GM19035 (cell line): ENCODE measurements around the gene DOCK3.
A peak's percentile ranks its signal among the peaks of the same experiment; 100 is the strongest.
"Not testable (repeated sequence)": the region's sequence is repeated elsewhere in the genome, so short reads cannot be mapped to it uniquely, and the experiment has no call there.

Source experiments
- ATAC-seq: cut with Tn5 transposase; IDR thresholded peaks from one replicate; pipeline ENCODE4 v1.9.1; 2021; ENCODE audit not compliant: unreplicated experiment

DOCK3 gene

DNA sequence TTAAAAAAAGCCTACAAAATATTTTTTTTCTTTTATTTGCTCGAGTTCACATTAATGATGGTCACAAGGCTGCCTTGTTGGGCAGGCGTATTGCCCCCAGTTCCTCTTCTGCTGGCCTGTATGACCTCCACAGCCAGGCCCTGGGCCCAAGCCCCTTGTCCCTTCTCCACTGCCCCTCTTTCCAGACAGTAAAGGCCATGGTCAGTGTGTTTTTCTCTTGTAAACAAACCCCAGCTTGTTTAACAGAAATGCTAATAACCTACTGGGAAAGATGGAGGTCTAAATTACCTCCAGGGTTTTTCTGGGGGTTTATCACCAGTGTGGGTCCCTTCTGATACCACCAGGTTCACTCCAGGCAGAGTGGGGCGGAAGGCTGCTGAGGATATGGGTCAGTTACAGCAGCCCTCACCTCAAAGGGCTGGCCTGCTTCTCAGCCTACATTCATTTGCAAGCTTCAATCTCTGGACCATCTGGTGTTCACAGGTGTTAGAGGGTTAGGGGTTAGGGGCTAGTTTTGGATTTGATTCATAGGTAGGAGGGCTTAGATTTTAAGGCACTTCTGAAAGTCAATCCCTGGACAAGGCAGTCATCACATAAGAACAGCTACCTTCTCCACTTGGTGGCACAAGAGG, 708.3 kb downstream of the DOCK3 start:
- no peak for ATAC-seq

GRCh38 chr3:51384055-51384725, 709.5 kb downstream of the DOCK3 start:
- ATAC-seq, result peak; percentile 19

- peak; percentile 95 for ATAC-seq
These were observed 710.2 kb downstream of the DOCK3 start, which contains the start of gene MANF for GRCh38 chr3:51384726-51385473. TSS of gene MANF (plus strand) at chr3:51385291. CDS start at chr3:51385343, 52 bp downstream.

- ATAC-seq, result no peak
These were observed 710.9 kb downstream of the DOCK3 start for GRCh38 chr3:51385621-51386091.

GRCh38 chr3:51386159-51386851, 711.6 kb downstream of the DOCK3 start:
- no peak for ATAC-seq

DNA sequence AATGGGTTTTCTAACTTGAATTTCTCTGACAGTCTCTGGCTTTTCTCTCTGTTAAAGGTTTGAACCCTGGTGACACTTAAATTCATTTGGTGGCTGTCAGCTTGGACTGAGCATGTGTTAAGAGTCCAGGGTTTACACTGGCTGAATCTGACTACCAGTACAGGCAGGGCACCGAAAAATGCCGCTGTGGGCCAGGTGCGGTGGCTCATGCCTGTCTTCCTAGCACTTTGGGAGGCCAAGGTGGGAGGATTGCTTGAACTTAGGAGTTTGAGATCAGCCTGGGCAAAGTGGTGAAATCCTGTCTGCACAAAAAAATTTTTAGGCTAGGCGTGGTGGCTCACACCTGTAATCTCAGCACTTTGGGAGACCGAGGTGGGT, 712.1 kb downstream of the DOCK3 start:
- no peak for ATAC-seq

DNA sequence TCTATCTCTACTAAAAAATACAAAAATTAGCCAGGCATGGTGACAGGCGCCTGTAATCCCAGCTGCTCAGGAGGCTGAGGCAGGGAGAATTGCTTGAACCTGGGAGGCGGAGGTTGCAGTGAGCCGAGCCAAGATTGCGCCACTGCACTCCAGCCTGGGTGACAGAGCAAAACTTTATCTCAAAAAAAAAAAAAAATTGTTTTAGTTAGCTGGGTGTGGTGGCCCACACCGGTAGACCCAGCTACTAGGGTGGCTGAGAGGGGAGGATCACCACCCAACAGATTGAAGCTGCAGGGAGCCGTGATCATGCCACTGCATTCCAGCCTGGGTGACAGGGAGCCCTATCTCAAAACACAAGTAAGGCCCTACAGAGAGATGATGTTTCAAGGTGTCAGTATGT, 712.6 kb downstream of the DOCK3 start:
- ATAC-seq, result not testable (repeated sequence)

GRCh38 chr3:51388286-51389029, 713.7 kb downstream of the DOCK3 start:
- ATAC-seq, result no peak

GRCh38 chr3:51389423-51390183, 714.9 kb downstream of the DOCK3 start:
- no peak for ATAC-seq

GRCh38 chr3:51390246-51391074, 715.7 kb downstream of the DOCK3 start:
- ATAC-seq, result peak; percentile 6

DNA sequence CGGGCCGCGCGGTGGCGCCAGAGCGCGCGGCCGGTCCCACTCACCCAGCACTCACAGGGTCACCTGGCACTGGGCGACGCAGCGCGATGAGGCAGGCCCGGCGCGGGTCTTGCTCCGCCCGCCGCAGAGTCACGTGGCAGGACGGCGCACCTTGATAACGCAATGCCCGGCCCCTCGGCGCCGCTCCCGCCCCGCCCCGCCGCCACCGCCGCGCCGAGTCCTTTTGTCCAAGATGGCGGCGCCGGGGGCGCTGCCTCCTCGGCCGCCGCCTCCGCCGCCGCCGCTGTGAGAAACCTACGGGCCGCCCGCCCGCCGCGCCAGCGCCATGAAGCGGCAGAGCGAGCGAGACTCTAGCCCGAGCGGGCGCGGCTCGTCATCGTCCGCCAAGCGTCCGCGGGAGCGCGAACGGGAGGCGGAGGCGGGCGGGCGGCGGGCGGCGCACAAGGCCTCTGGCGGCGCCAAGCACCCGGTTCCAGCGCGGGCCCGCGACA, 716.4 kb downstream of the DOCK3 start, which contains the start of gene RBM15B:
RBM15B (plus strand) TSS at position 211 of the 491 bp plus-strand sequence; CDS start at position 326, 115 bp downstream.
- peak; percentile 91 for ATAC-seq

DNA sequence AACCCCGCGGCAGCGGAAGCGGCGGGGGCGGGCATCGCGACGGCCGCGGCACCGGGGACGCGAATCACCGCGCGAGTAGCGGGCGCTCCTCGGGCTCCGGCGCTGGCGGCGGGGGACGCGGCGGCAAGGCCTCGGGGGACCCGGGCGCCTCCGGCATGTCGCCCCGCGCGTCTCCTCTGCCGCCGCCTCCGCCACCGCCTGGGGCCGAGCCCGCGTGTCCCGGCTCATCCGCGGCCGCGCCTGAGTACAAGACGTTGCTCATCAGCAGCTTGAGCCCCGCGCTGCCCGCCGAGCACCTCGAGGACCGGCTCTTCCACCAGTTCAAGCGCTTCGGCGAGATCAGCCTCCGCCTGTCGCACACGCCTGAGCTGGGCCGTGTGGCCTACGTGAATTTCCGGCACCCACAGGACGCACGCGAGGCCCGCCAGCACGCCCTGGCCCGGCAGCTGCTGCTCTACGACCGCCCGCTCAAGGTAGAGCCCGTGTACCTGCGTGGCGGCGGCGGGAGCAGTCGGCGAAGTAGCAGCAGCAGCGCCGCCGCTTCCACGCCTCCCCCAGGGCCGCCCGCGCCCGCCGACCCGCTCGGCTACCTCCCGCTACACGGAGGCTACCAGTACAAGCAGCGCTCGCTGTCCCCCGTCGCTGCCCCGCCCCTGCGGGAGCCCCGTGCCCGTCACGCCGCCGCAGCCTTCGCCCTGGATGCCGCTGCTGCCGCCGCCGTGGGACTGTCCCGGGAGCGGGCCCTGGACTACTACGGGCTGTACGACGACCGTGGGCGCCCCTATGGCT, 717.0 kb downstream of the DOCK3 start:
- peak; percentile 16 for ATAC-seq

GRCh38 chr3:51392355-51393133, 717.8 kb downstream of the DOCK3 start:
- ATAC-seq, result no peak

DNA sequence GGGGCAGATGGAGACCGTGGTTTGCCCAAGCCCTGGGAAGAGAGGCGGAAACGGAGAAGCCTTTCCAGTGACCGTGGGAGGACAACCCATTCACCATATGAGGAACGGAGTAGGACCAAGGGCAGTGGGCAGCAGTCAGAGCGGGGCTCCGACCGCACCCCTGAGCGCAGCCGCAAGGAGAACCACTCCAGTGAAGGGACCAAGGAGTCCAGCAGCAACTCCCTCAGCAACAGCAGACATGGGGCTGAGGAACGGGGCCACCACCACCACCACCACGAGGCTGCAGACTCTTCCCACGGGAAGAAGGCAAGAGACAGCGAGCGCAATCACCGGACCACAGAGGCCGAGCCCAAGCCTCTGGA, 718.4 kb downstream of the DOCK3 start:
- no peak for ATAC-seq

DNA sequence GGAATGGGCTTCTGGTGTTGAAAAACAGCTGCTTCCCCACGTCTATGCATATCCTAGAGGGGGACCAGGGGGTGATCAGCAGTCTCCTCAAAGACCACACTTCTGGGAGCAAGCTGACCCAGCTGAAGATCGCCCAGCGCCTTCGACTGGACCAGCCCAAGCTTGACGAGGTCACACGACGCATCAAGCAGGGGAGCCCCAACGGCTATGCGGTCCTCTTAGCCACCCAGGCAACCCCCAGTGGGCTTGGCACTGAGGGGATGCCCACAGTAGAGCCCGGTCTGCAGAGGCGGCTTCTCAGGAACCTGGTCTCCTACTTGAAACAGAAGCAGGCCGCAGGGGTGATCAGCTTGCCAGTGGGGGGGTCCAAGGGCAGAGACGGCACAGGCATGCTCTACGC, 718.8 kb downstream of the DOCK3 start:
- no peak for ATAC-seq

DNA sequence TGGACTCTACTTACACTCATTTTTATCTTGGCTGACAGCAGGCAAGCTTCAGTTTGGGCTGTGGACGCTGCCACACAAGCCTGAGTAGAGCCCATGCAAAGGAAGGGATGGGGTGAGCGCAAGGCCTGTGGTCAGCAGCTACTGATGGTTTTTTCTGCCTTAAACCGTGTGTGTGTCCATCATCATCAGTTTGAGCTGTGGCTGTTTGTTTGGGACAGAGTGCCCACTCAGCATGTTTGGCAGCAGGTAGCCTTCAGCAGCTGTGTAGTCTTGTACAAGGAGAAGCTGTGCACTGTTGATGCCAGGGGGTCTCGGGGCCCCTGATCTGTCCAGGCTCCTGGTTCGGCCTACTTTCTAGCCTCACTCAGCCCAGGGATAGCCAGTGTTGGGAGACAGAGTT, 719.8 kb downstream of the DOCK3 start:
- no peak for ATAC-seq
